RWPE2 (cell line): ENCODE measurements around the gene ADGRG6.

Experiments
- ATAC-seq: fragments of 200-7000 bp; cut with Tn5 transposase; 3 replicates; pipeline ENCODE4 v1.9.1; 2021; ENCODE audit warnings: low read depth
- DNase-seq: peaks from one replicate; pipeline ENCODE4 v3.0.0-alpha.2; 2020; ENCODE audit warnings: low spot score
- H3K27ac ChIP-seq: fragments of 450-650 bp; 2 replicates; pipeline ENCODE4 v1.5.1; 2017; ENCODE audit warnings: mild to moderate bottlenecking; ENCODE audit not compliant: poor library complexity, severe bottlenecking
- H3K27me3 ChIP-seq: fragments of 250-450 bp; sonication (Bioruptor Pico); 2 replicates; pipeline ENCODE4 v1.5.1; 2021; ENCODE audit warnings: mild to moderate bottlenecking, moderate library complexity; ENCODE audit not compliant: insufficient read depth, poor library complexity, severe bottlenecking
- H3K36me3 ChIP-seq: fragments of 250-450 bp; sonication (Bioruptor Pico); 2 replicates; pipeline ENCODE4 v1.5.1; 2020; ENCODE audit warnings: low read depth, mild to moderate bottlenecking, moderate library complexity
- H3K4me1 ChIP-seq: fragments of 250-450 bp; sonication (Bioruptor Pico); 2 replicates; pipeline ENCODE4 v1.5.1; 2021; ENCODE audit warnings: mild to moderate bottlenecking, moderate library complexity; ENCODE audit not compliant: insufficient read depth, poor library complexity, severe bottlenecking
- H3K4me3 ChIP-seq: fragments of 250-450 bp; sonication (Bioruptor Pico); 2 replicates; pipeline ENCODE4 v1.5.1; 2021; ENCODE audit warnings: mild to moderate bottlenecking, moderate library complexity; ENCODE audit not compliant: severe bottlenecking
- H3K9me3 ChIP-seq: fragments of 250-450 bp; sonication (Bioruptor Pico); 2 replicates; pipeline ENCODE4 v1.5.1; 2021; ENCODE audit warnings: mild to moderate bottlenecking, moderate library complexity; ENCODE audit not compliant: severe bottlenecking
- TF ChIP-seq, protein P1 (sequence below): fragments of 450-650 bp; IDR thresholded peaks from one replicate; pipeline ENCODE4 v1.5.1; 2017; ENCODE audit warnings: mild to moderate bottlenecking, moderate library complexity; ENCODE audit not compliant: poor library complexity, severe bottlenecking

Gene ADGRG6

DNA sequence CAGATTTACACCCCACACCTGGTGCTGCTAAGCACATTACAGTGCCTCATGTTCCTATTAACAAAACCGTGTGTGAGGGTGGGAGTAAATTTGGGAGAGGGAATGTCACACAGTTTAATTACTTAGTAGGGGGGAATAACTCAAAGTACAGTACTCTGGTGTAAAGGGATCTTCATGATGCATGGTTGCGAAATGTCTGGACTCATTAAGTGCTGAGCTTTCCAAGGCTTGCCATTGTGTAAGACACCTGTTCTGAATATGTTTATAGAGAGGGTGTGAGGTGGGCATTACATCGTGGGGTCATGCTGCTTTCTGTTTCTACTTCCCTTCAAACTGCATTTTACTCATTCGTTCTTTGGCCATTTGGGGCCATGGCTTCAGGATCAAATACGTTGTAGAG, 181.2 kb downstream of the ADGRG6 start:
- no peak for DNase-seq
- H3K27ac ChIP-seq, result no peak overlapping the region

DNA sequence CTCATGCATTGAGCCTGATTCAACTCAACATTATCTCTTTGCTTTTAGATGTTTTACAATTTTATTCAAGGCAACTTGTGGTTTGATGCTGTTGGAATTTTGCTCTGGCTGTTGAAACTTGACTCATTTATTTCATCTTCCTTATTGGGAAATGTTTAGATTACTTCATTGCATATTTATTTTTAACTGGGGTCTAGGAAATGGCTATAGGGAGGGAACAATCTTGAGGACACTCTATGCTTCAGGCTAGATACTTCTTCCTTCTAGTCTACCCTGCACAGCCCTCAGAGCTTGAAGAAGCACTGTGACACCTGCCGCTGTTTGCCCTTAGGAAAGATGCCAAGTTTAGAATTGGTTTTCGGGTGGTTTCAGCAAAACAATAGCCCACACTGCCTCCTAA, 183.4 kb downstream of the ADGRG6 start:
- ATAC-seq (no peak), DNase-seq (no peak)
- no peaks in the 10 kb centered on the region for H3K9me3 ChIP-seq
- H3K36me3 ChIP-seq, result no peaks in the 10 kb centered on the region
- H3K4me1 ChIP-seq, result no peaks in the 10 kb centered on the region
- TF ChIP-seq, protein P1, sequence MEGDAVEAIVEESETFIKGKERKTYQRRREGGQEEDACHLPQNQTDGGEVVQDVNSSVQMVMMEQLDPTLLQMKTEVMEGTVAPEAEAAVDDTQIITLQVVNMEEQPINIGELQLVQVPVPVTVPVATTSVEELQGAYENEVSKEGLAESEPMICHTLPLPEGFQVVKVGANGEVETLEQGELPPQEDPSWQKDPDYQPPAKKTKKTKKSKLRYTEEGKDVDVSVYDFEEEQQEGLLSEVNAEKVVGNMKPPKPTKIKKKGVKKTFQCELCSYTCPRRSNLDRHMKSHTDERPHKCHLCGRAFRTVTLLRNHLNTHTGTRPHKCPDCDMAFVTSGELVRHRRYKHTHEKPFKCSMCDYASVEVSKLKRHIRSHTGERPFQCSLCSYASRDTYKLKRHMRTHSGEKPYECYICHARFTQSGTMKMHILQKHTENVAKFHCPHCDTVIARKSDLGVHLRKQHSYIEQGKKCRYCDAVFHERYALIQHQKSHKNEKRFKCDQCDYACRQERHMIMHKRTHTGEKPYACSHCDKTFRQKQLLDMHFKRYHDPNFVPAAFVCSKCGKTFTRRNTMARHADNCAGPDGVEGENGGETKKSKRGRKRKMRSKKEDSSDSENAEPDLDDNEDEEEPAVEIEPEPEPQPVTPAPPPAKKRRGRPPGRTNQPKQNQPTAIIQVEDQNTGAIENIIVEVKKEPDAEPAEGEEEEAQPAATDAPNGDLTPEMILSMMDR, result no peak
- no peak overlapping the region for H3K27ac ChIP-seq
- H3K27me3 ChIP-seq, result no peaks in the 10 kb centered on the region
- no peak overlapping the region for H3K4me3 ChIP-seq

More for the DNA sequence above, 181.2 kb downstream of the ADGRG6 start:
- H3K27me3 ChIP-seq, result no peaks in the 10 kb centered on the region
- H3K36me3 ChIP-seq, result no peaks in the 10 kb centered on the region
- no peak for ATAC-seq
- H3K9me3 ChIP-seq, result no peaks in the 10 kb centered on the region
- no peak overlapping the region for H3K4me3 ChIP-seq
- H3K4me1 ChIP-seq, result no peaks in the 10 kb centered on the region
- TF ChIP-seq, protein P1, result no peak

DNA sequence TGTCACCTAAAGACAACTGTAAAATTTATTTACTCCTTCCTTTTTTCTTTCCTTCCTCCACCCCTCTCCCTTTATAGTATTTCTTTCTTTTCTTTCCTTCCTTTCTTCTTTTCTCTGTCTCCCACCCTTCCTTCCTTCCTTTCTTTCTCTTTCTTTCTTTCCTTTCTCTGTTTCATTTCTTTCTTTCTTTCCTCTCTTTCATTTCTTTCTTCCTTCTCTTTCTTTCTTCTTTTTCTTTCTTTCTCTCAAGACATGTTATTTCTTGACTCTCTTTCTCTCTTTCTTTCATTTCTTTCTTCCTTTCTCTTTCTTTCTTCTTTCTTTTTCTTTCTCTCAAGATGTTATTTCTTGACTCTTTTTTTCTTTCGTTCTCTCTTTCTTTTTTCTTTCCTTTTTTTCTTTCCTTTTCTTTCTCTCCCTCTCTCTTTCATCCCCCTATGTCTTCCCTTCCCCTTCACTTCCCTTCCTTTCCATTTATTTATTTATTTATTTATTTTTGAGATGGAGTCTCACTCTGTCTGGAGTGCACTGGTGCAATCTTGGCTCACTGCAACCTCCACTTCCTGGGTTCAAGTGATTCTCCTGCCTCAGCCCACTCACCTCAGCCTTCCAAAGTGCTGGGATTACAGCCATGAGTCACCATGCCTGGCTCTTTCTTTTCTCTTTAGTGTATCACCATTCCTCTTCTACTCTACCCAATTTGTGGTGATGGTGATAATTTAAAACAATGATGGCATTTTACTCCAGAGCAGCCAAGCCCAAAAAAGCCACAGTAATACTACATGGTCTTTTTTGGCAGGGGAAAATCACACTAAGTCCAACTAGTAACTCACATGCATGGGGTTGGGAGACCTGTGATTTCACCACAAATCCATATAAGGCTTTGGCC, 188.2 kb downstream of the ADGRG6 start:
- Histone ChIP-seq H3K27ac (no peak overlapping the region), H3K9me3 (no peaks in the 10 kb centered on the region), H3K27me3 (no peaks in the 10 kb centered on the region), H3K36me3 (no peaks in the 10 kb centered on the region), H3K4me1 (no peaks in the 10 kb centered on the region), H3K4me3 (no peak overlapping the region)
- TF ChIP-seq, protein P1, result no peak
- DNase-seq (no peak), ATAC-seq (no peak)
